Dermis blood vessel endothelial cell (primary cell): ENCODE results near the gene TIA1. TPM values are rescaled to one million over a fixed set of nuclear protein-coding genes. Genes with fewer than 3 reads are reported as not detected.
A peak's percentile ranks its signal among the peaks of the same experiment; 100 is the strongest.
"Not testable (repeated sequence)": the region's sequence is repeated elsewhere in the genome, so short reads cannot be mapped to it uniquely, and the experiment has no call there.

Source experiments
- DNase-seq: peaks from one replicate; pipeline ENCODE4 v3.0.0; 2010
- total RNA-seq: library from RNA; depleted of rRNA; stranded (reverse); fragments of >200 nt; gene quantifications from 2 replicates; pipeline ENCODE4 v1.2.3, GENCODE V29; 2014

Gene TIA1
- 147 and 155 TPM in 2 replicates for total RNA-seq

DNA sequence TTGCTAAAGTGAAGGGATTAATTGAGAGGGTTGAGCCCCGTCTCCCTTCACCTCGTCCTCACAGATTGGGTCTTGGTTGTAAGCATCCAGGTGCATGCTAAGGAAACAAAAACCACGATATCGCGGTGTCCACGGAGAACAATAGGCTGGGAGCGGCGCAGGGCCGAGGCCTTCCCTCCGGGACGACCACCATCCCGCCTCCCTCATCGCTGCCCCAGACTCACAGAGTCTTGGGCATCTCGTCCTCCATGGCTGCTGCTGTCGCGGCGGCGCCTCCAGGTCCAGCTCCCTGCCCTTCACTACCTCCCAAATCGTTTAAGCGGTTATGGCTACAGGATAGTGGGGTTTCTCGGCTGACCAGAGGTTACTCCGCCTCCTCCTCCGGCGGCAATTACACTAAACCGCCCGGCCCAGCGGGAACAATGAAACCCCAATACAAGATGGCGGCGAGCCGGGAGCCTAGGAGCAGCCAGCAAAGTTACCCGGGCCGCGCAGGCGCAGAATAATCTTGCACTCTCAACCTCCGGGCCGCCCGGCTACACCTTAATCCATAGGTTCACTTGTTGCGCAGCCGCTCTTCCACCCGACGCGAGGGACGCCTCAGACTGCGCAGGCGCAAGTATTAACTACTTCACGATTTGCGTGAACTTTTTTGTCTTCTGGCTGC lies at the start of gene TIA1:
Gene TIA1 (minus strand): TSS at position 448 of the 667 bp plus-strand sequence. CDS start 198 bp downstream, at position 250.
- peak; percentile 99 for DNase-seq

DNA sequence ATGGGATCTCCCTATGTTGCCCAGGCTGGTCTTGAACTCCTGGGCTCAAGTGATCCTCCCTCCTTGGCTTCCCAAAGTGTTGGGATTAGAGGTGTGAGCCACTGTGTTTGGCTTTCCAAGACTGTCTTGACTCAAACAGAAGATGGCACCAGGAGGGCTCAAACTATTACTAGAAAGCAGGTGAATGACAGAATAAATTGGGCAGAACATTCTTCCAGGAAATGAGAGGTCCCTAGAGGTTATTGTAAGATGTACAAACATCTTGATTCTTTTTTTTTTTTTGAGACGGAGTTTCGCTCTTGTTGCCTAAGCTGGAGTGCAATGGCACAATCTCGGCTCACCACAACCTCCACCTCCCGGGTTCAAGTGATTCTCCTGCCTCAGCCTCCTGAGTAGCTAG lies 49.4 kb upstream of the TIA1 start:
- not testable (repeated sequence) for DNase-seq

DNA sequence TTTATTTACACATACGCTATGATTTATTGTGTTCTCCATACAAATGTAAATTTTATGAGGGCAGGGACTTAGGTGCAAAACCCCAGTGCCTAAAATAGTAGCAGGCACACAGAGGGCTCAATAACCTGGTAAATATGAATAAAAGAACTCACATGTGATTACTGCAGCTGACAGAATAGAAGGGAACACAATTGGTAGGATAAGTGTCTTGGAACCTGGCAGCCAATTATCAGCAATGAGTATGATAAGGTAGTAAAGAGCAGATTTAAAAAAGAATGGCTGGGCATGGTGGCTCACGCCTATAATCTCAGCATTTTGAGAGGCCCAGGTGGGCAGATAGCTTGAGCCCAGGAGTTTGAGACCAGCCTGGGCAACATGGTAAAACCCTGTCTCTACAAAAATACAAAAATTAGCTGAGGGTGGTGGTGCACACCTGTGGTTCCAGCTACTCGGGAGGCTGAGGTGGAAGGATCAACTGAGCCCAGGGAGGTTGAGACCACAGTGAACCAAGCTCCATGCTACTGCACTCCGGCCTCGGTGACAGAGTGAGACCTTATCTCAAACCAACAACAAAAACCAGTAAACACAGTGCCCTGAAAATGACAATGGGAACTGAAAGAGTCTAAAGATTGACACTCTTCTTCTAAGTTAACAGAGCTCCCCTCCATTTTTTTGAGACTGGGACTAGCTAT lies 35.2 kb upstream of the TIA1 start:
- no peak for DNase-seq

DNA sequence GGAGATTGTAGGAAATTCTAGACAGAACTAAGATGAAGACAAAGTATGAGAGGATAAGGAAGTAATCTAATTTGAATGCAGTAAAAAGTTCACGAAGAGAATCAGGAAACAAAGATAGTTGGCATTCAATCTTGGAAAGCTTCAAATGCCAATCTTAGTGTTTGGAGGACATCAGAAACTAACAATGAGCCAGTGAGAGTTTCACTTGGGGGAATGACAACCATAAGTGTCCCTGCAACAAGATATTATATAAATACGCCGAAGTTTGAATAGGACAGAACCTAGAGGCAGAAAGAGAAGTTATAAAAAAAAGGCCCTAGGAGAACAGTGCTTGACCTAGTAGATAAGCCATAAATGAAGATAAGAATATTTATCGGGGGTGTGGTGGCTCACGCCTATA lies 34.0 kb upstream of the TIA1 start:
- no peak for DNase-seq

GRCh38 chr2:70280242-70280798 lies 31.9 kb upstream of the TIA1 start:
- DNase-seq, result no peak

DNA sequence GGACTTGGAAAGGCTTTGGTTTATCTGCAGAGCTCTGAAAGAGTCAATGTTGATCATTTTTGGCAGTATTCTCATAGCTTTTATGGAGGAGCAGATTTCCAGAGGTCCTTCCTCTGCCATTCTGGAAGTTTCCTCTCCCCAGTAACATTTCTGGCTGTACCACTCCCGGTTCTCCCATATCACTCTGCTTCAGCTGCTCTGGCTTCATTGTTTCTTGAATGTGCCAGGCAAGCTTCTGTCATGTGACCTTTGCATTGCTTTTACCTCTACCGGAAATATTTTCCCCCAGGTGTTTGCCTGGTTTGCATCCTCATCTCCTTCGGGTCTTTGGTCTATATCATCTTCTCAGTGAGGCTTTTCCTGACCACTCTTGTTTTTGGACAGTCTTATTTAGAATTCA lies 21.9 kb upstream of the TIA1 start:
- DNase-seq, result peak; percentile 9

GRCh38 chr2:70269422-70270302 lies 21.2 kb upstream of the TIA1 start:
- DNase-seq, result not testable (repeated sequence)

- DNase-seq, result not testable (repeated sequence)
Measured at GRCh38 chr2:70266925-70267324, 18.5 kb upstream of the TIA1 start.

- DNase-seq, result no peak
Measured at GRCh38 chr2:70261501-70261900, 13.1 kb upstream of the TIA1 start.

GRCh38 chr2:70258532-70258875 lies 10.1 kb upstream of the TIA1 start:
- peak; percentile 28 for DNase-seq

- no peak for DNase-seq
Measured at GRCh38 chr2:70255637-70256314, 7.3 kb upstream of the TIA1 start.

DNA sequence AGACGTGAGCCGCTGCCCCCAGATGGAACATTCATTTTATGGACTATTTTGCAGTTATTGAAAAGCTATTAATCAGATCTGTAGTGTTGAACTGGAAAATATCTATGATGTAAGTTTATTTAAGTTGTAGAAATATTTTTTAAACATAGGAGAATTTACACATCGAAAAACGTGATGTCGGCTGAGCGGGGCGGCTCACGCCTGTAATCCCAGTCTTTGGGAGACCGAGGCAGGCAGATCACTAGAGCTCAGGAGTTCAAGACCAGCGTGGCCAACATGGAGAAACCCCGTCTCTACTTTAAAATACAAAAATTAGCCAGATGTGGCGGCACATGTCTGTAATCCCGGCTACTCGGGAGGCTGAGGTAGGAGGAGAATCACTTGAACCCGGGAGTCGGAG lies 2.0 kb upstream of the TIA1 start:
- DNase-seq, result no peak

GRCh38 chr2:70247364-70248180 lies 856 bp downstream of the TIA1 start:
- peak; percentile 44 for DNase-seq

- no peak for DNase-seq
Measured at GRCh38 chr2:70243806-70244584, 4.4 kb downstream of the TIA1 start.

GRCh38 chr2:70242552-70242951 lies 5.9 kb downstream of the TIA1 start:
- no peak for DNase-seq

GRCh38 chr2:70241340-70241739 lies 7.1 kb downstream of the TIA1 start:
- peak; percentile 31 for DNase-seq

DNA sequence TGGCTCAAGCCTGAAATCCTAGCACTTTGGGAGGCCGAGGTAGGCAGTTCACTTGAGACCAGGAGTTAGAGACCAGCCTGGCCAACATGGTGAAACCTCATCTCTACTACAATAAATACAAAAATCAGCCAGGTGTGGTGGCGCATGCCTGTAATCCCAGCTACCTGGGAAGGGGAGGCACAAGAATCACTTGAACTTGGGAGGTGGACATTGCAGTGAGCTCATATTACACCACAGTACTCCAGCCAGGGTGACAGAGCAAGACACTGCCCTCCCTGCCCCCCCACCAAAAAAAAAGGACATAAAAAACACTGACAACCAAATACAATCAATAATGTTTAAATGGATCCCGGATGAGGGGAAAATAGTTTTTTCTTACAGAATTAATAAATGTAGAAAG lies 7.8 kb downstream of the TIA1 start:
- no peak for DNase-seq

DNA sequence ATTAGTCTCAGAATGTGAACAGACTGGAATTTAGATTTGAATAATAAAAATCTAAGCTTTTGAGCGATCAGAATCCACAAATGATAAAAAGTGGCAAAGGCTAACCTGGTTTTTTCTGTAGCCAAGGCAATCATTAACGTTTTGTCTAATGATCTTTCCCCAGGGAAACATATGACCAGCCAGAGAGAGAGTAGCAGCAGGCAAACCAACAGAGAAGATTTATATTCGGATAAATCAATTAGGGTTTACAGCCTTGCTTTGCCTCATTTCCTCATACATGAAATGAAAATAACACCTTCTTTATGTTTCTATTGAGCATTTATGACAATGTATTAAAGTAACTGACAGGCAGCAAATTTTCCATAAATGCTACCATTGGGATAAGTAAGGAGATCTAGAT lies 14.5 kb downstream of the TIA1 start:
- no peak for DNase-seq

- no peak for DNase-seq
Measured at GRCh38 chr2:70226781-70227180, 21.6 kb downstream of the TIA1 start.

- not testable (repeated sequence) for DNase-seq
Measured at GRCh38 chr2:70223305-70223704, 25.1 kb downstream of the TIA1 start.
